NCI-H128 (cell line): ENCODE data around the gene RBMS3.

Experiments
- DNase-seq: peaks from one replicate; lab custom pipeline; 2025; ENCODE audit not compliant: unreplicated experiment; lab: John Stamatoyannopoulos, UW

The RBMS3 gene

DNA sequence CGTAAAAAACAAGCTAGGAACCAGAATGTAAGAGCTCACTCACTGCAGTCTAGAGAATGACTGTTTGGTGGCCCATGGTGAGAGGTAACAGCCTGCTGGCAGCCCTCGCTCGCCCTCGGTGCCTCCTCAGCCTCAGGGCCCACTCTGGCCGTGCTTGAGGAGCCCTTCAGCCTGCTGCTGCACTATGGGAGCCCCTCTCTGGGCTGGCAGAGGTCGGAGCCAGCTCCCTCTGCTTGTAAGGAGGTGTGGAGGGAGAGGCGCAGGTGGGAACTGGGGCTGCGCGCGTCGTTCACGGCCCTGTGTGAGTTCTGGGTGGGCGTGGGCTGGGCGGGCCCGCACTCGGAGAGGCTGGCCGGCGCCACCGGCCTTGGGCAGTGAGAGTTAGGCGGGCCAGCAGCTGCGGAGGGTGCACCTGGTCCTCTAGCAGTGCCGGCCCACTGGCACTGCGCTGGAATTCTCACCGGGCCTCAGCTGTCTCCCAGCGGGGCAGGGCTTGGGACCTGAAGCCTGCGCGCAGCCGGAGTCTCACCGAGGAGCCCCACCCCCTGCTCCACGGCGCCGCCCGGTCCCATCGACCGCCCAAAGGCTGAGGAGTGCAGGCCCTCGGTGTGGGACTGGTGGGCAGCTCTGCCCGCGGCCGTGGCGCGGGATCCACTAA, 420.6 kb downstream of the RBMS3 start:
- DNase-seq, result no peak

DNA sequence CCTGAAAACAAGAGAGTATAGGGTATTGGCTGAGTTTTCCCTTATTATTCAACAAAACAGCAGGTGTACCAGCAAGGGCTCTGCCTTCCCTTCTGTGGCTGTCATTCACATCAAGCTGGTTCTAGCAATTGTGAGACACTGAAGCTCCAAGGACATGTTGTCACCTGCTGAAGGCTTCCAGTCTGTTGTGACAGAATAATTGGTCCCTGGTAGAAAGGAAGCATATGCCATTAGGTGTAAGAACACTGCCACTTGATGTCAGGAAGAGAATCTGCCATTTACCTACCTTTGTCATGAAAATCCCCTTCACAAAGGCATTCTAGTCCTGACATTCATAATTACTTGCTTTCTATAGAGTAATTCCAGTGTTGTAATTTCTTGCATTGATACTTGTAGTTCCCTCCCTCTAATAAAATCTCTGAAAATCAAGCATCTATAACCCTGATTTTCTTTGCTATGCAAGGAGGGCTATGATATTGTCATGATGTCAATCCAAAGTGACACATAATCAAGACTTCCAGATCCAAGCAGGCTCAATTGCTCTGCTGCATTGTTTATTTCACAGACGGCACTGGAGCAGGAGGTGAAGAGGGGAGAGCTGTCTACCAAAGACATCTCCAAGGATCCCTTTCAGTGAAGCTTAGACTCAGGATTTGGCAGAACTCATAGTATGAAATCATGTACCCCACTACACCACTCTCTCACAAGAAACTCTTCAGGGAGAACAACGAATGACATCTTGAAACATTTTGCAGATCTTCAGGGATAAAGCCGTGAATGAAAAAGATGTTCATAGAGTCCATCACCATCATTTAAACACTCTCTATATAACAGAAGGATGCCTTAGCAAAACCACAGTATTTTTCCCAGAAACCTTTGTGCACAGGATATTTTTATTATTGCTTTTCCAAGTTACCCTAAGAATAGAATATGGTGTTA, 425.3 kb downstream of the RBMS3 start:
- no peak for DNase-seq

DNA sequence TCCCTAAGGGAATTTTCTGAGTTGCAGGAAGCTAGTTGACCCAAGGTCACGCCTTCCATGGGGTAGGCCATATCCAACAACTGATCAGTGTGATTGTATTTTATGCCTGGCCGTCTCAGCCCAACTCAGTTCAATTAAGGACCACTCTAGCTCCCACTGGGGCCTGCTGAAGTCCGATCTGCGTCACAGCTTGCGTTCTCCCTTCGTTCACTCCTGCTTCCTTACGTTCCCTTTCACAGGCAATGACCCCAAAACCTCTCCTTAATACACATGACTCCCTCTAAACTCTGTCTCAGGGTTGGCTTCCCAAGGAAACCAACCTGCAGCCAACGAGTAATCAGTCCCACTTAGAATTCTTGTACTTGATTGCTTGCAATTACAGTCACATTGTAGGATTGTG, 428.0 kb downstream of the RBMS3 start:
- DNase-seq, result no peak

DNA sequence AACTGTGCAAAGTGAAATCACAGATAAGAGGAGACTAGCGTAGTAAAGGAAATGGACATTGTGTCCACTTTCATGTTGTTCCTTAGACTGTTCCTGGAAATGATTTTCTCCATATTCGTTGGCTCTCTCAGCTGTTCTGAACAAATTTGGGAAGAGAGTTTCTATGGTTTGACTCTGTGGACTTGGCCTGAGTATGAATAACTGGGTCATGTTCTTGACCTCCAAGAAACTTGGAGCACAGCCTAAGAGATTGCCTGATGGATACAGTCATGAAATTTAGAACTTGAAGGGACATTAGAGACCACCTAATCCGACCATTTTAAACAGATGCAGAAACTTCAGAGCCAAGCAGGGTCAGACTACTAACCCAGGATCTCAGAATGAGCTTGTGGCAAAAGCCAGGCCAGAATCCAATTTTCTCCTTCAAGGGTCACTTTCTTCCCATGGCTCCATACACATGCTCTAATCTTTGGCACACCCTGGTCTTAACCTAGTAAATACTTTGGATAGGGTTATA, 430.4 kb downstream of the RBMS3 start:
- DNase-seq, result no peak

DNA sequence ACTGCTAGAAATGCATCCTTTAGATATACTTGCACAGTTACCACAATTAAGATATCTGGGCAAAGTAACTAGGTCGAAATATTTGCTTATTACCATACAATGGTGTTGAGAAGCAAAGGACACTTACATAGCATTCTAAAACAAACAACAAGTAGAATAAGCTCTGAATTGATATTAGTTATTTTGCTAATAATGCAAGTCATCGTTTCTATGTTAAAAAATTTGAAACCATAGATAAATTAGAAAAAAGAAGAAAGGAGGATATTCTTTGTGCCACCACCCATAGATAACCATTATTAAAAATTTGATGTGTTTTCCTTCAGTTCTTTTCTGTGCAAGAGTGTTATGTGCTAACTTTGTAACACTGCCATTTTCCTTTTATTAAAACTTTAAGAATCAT, 435.3 kb downstream of the RBMS3 start:
- no peak for DNase-seq

DNA sequence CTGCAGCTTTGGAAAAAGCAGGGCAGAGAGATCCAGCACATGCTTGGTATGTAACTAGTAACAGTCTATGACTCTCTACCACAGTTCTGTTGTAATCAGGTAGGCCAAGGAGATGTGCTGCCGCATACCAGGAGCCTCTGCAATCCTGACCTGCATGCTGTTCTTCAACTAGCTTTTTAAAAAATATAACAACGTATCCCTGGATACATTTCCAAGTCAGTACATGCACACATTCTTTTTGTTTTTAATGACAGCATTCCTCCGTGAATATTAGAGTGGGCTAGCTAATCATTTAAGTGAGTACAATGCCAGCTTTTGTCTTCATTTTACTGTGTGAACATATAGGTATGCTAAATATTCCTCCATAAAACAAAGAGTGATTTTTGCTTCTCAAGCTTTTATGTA, 437.8 kb downstream of the RBMS3 start:
- no peak for DNase-seq

DNA sequence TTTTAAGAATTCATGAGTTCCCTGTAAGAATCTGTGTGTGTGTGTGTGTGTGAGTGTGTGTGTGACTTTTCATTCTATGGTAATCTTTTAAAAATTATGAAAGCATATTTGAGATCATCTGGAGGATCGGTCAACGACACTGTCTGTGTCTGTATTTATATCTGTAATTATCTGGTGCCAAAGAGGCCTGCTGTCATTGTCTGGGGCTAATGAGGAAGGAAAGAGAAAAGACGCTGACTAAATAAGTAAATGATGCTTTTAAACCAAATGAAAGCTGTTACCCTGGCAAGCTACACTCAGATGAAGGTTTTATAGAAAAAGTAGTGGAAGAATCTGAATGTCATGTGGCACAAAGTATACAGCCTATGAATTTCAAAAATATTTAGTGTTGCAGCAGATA, 439.8 kb downstream of the RBMS3 start:
- DNase-seq, result no peak

DNA sequence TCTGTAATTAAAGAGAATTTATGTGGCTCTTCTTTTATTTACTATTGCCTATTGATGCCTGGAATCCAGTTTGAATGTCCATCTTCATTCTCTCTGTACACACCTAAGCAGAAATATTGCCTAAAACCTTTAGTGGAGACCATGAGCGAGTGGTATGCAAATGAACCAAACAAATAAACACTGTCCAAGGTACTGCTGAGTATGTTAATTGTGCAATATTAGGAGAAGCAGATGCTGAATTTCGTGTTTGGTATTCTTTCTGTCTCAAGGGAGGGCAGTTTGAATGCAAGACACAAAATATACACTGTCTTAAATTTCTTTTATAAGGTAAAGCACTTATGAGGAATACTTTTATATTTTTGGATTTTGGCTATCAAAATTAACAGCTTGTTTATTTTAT, 440.9 kb downstream of the RBMS3 start:
- no peak for DNase-seq

DNA sequence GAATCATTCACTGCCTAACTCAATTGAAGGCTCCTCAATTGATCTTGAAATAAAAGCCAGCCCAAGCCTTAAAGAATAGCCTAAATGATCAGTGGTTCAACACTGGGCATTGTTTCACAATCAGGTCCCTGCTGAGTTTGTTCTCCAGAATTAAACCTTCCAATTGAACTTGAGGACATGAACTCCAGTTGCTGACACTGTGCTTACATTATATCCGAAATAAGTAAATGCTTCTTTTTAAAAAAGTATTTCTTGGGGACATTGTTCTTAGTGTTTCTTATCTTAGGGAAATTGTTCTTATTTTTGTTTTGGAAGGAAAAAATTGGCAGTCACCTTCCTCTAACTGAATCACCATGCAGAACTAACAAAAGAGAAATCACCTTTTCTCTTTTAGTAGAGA, 450.2 kb downstream of the RBMS3 start:
- no peak for DNase-seq

DNA sequence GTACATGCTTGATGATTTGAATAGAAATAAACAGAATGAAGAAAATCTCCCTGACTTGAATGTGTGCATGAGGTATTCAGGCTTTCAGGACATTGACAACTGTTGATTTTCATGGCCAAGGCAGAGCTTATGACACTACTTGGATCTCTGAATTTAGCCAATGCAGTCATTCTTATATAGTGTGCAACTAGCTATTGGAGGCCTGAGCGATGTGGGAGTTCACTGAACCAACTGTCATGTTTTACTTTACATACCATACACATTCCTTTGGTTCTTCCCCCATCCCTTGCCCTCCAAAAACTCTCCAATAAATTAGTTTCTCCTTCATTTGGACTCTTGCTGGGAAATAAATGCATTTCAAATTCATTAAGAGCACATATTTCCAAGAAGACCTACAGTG, 460.4 kb downstream of the RBMS3 start:
- DNase-seq, result no peak

DNA sequence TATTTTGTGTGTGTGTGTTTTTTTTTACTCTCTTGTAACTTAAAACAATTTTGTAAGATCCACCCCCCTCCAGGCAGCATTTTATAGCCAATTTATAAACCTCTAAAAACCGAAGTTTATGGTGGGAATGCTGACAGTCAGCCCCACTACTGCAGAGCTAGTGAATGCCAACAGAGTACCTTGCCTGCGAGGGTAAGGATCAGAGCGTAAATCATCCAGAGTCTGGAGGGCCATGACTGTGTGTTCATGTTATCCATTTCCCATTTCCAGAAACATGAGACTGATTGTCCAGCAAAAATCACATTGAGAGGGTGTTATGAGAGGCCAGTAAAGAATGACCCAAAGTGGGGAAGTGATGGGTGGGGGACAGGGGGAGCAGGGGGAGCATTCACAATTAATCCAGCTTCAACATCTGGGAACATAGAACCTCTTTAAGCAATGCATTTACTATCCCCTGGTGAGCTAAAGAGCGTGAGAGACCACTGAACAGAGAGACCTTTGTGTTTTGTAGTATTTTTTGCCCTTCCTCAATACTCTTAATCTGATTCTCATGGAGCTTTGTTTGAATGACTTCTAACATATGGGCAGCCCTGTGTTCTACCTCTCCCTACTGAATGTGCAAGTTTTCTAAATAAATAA, 464.5 kb downstream of the RBMS3 start:
- no peak for DNase-seq

DNA sequence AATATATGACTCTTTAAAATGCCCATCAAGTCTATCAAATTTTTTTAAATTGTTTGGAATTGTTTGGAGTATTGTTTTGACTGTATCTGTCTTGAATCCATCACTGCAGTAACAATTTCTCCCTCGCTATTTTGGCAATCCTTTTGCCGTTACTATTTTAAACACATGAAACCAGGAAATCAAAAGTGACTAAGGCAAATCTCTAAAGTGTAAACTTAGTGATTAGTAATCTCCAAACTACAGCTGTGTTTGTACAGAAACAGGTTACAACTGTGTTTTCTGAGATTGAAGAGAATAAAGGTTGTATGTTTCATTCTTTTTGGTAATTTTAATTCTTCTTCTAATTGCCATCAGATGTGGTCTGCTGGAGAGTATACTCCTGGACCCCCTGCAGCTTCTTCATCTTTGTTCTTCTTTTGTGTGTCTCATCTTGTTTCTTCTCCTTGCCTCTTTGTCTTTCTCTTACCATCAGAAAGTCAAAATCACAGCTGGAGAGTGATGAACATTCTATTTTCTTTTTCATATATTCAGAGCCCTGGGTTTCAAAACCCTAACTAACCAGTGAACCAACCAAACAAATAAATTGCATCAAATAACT, 465.4 kb downstream of the RBMS3 start:
- DNase-seq, result no peak

DNA sequence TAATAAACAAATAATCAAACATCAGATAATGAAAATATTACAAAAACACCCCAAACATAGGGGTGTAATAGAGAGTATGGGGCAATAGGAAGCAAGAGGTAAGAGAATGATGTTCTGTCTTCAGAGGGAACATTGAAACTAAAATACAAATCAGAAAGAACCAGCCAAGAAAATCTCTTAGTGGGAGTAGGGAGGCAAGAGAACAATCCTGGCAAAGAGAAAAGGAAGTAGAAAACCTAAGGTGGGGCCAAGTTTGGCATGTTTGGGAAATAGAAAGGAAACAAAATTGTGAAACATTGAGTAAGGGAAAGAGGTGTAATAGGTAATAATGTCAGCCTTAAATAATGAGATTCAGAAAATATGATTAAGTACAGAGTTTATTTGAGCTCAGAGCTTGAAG, 467.1 kb downstream of the RBMS3 start:
- DNase-seq, result no peak

DNA sequence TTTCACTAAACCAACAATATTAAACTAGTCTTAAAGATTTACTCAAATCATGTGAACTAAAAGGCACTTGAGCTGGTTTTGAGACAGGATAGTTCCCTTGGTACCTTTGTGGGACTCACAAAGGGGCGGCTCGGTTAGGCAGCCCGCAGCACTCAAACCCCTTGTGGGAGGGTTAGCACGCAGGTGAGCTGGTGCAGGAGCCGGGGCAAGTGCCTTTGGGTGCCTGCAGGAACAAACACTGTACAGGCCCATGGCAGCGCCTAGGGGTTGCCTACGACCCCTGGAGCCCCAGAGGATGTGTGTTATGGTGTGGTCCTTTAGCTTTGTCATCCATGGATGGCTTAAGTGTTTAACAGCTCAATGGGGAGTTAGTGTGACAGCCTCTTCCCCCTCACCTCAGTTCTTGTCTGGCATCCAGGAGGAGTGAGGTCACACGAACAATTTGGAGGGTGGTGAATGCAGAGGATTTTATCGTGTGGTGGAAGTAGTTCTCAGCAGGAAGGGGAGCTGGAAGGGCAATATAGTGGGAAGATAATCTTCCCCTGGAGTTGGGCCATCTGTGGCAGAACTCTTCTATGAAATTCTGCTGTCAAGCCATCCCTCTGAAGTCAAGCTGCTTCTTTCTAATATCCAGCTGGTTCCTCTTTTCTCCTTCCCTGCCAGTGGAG, 470.9 kb downstream of the RBMS3 start:
- no peak for DNase-seq

DNA sequence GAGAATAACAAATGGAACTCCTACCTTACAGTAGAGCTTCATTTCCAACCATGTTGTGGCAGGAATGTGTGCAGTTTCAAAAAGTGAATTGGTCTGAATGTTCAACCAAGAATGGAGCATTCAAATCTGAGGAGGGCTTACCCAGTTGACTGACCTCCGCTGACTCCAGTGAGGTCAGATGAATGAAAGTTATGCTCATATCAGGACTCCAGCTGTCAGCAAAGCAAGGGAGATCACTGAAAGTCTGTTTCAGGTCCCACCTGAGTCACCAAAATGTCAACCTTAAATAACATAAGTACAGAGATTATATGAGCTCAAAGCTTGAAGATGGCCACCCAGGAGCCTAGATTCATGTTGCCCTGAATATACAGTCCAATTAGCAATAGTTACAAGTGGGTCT, 473.5 kb downstream of the RBMS3 start:
- DNase-seq, result no peak

DNA sequence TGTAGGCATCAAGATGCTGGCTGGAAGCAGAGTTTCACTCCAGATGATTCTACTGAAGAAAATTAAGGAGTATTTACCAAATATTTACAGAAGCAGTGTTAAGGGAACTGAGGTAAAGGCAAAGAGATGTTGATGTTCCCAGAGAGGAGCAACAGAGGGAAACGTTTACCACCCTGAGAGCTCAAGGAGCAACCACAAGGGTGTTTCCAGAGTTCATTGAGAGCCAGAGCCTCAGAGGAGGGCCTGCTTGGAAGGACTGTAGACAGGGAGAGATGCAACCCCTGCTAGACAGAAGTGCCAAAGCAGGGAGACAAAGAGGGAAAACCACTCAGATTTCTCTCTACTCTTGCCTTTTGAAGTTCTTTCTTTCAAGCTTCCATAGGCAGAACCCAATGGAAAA, 474.5 kb downstream of the RBMS3 start:
- no peak for DNase-seq

DNA sequence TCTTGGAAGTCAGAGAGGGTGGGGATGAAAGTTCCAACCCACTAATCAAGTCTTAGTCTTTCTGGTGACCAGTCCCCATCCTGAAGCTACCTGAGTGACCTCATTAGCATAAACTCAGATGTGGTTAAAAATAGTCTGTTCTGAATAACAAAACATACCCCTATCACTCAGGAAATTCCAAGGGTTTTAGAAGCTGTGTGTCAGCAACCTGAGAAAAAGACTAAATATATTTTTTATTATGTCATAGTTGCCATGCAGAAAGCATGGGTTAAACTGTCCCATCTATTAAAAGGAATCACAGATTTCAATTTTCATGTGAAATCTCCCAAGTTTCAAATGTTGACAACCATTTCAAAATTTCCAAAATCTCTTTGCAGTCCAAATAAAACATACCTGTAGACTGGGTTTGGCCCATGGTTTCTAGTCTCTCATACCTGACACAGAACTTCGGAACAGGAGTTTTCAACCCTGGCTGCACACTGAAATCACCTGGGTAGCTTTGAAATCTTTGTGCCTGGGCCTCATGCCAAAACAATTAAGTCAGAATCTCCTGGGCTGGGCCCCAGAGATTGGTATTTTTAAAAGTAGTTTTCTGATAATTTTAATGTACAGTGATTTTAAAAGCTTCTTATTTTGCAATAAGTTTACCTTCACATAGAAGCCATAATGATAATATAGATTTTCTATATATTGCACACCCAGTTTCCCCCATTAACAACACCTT, 476.3 kb downstream of the RBMS3 start:
- no peak for DNase-seq

DNA sequence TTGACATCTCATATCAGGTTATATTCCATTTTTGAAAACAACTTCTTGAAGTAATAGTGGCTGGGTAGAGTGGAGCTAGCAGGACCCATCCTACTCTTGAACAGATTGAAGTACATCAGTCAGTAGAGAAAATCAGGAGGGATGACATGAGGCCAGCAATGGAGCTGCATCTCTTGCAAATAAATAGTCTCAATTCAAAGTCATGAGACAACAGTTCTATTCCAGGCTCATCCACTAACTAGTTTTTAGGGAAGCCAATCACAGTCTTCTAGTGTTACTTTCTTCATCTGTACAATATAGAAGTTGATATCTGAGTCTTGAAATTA, 477.2 kb downstream of the RBMS3 start:
- no peak for DNase-seq

DNA sequence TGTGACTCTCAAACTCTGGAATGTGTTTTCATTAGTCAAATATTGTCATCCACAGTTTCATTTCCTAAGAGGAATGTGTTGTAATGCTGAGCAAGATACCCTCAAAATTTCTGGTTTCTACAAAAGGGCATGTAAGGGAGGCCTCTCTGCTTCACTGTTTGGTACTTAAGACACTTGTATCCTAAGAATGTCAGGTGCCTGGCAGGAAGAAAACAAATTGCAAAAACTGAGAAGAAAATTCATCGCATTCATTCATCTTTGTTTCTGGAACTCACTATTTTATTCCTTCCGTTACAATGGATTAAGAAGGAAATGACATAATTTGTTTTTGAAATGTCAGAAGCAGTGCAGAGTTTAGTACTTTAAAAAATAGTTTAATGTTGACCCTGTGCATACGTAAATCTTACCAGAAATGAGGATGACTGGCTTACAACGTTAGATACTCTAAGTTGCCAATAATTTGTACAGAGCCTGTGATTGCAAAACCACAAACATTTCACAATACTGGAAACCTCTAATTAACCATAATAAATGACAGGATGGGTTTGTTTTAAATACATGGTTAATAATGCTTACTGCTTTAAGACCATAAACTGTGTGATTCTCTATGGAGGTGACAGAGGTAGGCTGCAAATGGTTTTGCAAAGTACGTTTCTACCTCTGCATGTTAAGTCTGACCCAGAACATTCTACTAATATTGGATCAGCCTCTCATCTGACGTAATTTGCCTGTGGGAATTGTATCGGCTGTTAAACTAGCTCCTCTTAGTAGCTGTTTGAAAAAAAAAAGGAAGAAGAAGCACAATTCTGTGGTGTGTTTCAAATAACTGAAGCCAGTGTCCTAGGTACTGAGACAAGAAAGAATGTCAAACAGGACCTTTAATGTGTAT, 477.8 kb downstream of the RBMS3 start:
- no peak for DNase-seq
